AG04449 (cell line): Measurements from ENCODE around the gene RABEP1.

Experiments
- CTCF ChIA-PET: fragments of 350-600 bp; formaldehyde crosslinking; extraction: SDS; loops from one replicate; lab custom pipeline; 2021; ENCODE audit warnings: antibody characterized with exemption; lab: Yijun Ruan, JAX
- POLR2A ChIA-PET: fragments of 400-600, 350-600 bp; formaldehyde crosslinking; extraction: SDS; loops from one replicate; lab custom pipeline; 2020; ENCODE audit warnings: antibody characterized with exemption, inconsistent platforms; lab: Yijun Ruan, JAX
- DNase-seq: peaks from one replicate; pipeline ENCODE4 v3.0.0-alpha.2; 2010; ENCODE audit warnings: low read depth, low spot score
- H3K4me3 ChIP-seq: 2 replicates; pipeline ENCODE4 v1.5.1; 2011; ENCODE audit warnings: low read depth, mild to moderate bottlenecking, control low read depth, low read length
- TF ChIP-seq, protein P1 (sequence below): IDR thresholded peaks from one replicate; pipeline ENCODE4 v1.5.1; 2011; ENCODE audit warnings: mild to moderate bottlenecking, moderate library complexity, low read length, control low read depth, inconsistent platforms; ENCODE audit not compliant: insufficient read depth; ENCODE audit errors: missing control alignments

Gene RABEP1

DNA sequence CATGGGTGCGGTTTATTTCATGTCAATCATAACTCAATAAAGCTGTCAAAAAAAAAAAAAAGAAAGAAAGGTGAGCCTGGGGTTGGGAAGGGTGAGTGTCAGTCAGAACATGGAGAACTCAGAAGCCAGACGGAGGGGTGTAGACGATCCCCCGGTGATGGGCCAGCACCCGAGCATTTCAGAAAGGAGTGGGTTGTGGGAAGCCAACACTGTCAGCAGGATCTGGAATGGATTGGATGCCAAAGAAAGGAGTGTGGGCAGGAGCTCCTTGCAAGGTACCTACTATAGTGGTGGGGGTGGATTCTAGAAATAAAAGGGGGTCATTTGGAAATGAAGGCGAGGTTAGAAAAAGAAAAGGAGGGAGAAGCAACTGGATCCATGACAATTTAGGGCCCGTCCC, 27.7 kb upstream of the RABEP1 start:
- ChIA-PET CTCF (interaction anchor here (0.6 to 3.1 kb wide), 6 partner anchors 15 to 1168 kb away, joined by 3 to 22 read pairs (median 4); partner anchors contain the start of gene C1QBP), POLR2A (interaction anchor here (1.6 kb wide), 1 partner anchor 185 kb away, joined by 4 read pairs; the partner anchor contains the start of gene C1QBP)
- no peak overlapping the region for H3K4me3 ChIP-seq

DNA sequence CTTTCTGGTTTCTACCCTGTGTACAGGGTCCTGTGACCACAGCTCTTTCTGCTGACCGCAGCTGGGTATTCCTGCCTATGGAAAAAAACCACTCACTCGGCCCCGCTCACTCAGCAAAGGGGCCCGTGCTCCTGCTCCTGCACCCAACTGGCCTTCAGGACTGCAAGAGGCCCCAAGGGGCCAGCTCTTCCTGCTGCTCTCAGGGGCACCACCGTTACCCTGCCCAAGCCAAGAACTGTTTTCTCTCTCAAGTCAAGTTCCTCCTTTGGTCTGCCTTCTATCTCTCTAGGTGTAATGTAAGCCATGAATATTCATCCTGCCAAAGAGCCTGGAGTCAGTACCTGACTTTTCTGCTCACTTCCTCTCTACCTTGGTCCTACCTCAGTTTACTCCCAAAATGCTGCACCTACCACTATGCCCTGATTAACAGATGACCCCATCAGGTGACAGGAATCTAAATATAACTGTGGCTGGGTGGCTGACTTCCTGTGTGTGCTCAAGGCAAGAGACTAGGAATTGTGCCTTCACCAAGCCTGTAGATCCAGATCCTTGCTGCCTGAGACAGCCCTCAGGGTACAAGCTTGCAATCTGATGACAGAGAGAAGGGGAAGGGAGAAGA, 27.1 kb upstream of the RABEP1 start:
- no peak for DNase-seq
- ChIA-PET POLR2A (interaction anchor here (1.6 kb wide), 1 partner anchor 184 kb away, joined by 4 read pairs; the partner anchor contains the start of gene C1QBP), CTCF (interaction anchor here (0.6 to 3.1 kb wide), 5 partner anchors 14 to 185 kb away, joined by 3 to 22 read pairs (median 4); partner anchors contain the start of gene C1QBP)
- TF ChIP-seq, protein P1, sequence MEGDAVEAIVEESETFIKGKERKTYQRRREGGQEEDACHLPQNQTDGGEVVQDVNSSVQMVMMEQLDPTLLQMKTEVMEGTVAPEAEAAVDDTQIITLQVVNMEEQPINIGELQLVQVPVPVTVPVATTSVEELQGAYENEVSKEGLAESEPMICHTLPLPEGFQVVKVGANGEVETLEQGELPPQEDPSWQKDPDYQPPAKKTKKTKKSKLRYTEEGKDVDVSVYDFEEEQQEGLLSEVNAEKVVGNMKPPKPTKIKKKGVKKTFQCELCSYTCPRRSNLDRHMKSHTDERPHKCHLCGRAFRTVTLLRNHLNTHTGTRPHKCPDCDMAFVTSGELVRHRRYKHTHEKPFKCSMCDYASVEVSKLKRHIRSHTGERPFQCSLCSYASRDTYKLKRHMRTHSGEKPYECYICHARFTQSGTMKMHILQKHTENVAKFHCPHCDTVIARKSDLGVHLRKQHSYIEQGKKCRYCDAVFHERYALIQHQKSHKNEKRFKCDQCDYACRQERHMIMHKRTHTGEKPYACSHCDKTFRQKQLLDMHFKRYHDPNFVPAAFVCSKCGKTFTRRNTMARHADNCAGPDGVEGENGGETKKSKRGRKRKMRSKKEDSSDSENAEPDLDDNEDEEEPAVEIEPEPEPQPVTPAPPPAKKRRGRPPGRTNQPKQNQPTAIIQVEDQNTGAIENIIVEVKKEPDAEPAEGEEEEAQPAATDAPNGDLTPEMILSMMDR: no peak
- no peak overlapping the region for H3K4me3 ChIP-seq

More for the DNA sequence above, 27.7 kb upstream of the RABEP1 start:
- TF ChIP-seq, protein P1: no peak
- no peak for DNase-seq

DNA sequence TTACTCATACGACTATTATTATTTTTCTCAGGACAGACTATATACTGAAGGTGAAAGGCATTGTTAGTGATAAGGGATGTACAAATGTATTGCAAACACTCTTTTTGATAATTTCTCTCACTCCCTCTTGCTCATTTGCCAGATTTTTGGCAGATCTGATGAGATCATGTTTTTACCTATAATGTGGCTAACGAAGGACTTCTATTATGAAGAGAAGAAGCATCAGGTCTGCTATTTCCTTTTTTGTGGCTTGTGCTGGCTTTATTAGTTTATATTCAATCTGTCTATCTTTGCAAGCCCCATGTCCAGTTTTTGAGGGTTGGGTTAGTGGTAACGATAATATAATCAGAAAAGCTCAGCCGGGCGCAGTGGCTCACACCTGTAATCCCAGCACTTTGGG, 25.0 kb upstream of the RABEP1 start:
- H3K4me3 ChIP-seq: no peak overlapping the region
- DNase-seq: no peak
- TF ChIP-seq, protein P1: no peak
- ChIA-PET CTCF (interaction anchor here (2.2 kb wide), 1 partner anchor 8 kb away, joined by 11 read pairs; no protein-coding TSS in a partner anchor), POLR2A (no interaction called here)

DNA sequence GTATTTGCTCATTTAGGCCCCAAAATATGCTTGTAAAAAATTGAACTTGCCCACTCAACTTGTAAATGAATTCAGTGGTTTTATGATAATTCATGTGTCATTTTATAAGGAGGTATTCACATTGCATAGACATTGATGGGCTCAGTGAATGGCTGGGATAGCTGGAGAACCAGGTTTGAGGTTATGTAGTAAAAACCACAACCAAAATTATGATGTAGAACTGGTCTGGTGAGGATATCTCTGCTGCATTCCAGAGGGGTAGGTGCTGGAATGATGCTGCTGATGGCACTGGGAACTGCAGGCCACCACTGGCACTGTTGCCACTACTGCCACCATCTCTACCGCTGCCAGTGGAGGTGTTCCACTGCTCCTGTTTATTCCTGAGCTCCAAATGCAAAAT, 21.5 kb upstream of the RABEP1 start:
- POLR2A ChIA-PET: no interaction called here
- CTCF ChIA-PET: interaction anchor here (1.0 kb wide), 1 partner anchor 10 kb away, joined by 3 read pairs; no protein-coding TSS in a partner anchor
- DNase-seq: no peak
- TF ChIP-seq, protein P1: no peak
- H3K4me3 ChIP-seq: no peak overlapping the region

DNA sequence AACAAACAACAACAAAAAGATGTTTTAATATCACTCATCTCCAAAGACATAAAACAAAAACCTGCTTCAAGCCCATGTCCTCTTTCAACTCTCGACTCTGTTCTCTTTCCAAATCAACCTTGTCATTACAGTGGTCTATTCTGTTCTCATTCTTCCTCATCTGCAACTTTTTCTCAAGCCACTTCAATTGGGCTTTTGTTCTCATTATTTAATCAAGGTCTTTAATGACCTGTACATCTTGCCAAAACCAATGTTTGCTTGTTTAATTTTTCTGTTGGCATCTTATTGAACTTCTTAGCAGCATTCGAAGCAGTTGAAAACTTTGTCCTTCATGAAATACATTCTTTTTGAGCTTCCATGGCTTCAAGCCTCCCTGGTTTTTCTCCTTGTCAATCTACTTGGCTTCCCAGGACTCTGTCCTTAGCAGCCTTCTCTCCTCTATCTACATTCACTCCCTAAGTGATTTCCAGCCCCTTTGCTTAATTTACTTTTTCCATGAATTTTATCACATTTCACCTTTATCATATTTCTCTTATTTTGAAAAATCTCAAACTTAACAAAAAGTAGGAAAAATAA, 19.6 kb upstream of the RABEP1 start:
- TF ChIP-seq, protein P1: no peak
- H3K4me3 ChIP-seq: no peak overlapping the region
- ChIA-PET CTCF (interaction anchor here (0.9 to 2.6 kb wide), 2 partner anchors 12 to 14 kb away, joined by 3 to 9 read pairs; no protein-coding TSS in a partner anchor), POLR2A (no interaction called here)
- no peak for DNase-seq

DNA sequence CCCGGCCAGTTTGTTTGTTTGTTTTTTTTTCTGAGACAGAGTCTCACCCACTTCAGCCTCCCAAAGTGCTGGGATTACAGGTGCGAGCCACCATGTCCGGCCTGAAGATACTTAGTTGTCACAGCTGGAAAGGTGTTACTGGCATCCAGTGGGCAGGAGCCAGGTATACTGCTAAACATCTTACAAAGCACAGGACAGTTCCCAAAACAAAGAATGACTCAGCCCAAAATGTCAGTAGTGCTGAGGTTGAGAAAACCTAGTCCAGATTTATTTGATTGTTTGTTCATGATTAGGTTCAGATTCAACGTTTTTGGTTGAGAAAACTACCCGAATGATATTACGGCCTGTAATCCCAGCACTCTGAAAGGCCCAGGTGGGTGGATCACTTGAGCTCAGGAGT, 18.6 kb upstream of the RABEP1 start:
- TF ChIP-seq, protein P1: no peak
- ChIA-PET CTCF (interaction anchor here (2.1 to 2.6 kb wide), 2 partner anchors 15 to 176 kb away, joined by 4 to 9 read pairs; partner anchors contain the start of gene C1QBP), POLR2A (no interaction called here)
- no peak overlapping the region for H3K4me3 ChIP-seq
- no peak for DNase-seq
